Nephron (organoid): ENCODE measurements around the gene TLR7.

ENCODE experiments used
- H3K27ac Mint-ChIP-seq, 3 experiments: 2 replicates each; pipeline ENCODE4 v1.8.0; 2020; ENCODE audit warnings: mixed read lengths in 3 of 3, mild to moderate bottlenecking in 2 of 3, moderate library complexity in 1 of 3
- H3K27me3 Mint-ChIP-seq: 2 replicates; pipeline ENCODE4 v1.8.0; 2021; ENCODE audit warnings: low read depth, mild to moderate bottlenecking, moderate library complexity, mixed read lengths
- H3K36me3 Mint-ChIP-seq: 2 replicates; pipeline ENCODE4 v1.8.0; 2020; ENCODE audit warnings: low read depth, mixed read lengths
- H3K4me1 Mint-ChIP-seq: 2 replicates; pipeline ENCODE4 v1.8.0; 2020; ENCODE audit warnings: mixed read lengths
- H3K4me3 Mint-ChIP-seq, 3 experiments: 2 replicates each; pipeline ENCODE4 v1.8.0; 2020; ENCODE audit warnings: mild to moderate bottlenecking in 3 of 3, mixed read lengths in 3 of 3, moderate library complexity in 2 of 3
- H3K9me3 Mint-ChIP-seq: 2 replicates; pipeline ENCODE4 v1.8.0; 2020; ENCODE audit warnings: mixed read lengths
- TF ChIP-seq, protein P1 (sequence below), 3 experiments: fragments of 200-600 bp; sonication (generic); IDR thresholded peaks; one replicate each; pipeline ENCODE4 v1.5.0; 2021; ENCODE audit warnings: antibody characterized with exemption in 3 of 3; ENCODE audit not compliant: unreplicated experiment in 3 of 3

TLR7 gene

DNA sequence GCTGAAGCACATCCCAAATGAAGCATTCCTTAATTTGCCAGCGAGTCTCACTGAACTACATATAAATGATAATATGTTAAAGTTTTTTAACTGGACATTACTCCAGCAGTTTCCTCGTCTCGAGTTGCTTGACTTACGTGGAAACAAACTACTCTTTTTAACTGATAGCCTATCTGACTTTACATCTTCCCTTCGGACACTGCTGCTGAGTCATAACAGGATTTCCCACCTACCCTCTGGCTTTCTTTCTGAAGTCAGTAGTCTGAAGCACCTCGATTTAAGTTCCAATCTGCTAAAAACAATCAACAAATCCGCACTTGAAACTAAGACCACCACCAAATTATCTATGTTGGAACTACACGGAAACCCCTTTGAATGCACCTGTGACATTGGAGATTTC is 54.1 kb downstream of the TLR7 start:
- H3K27ac Mint-ChIP-seq = no peak overlapping the region
- H3K9me3 Mint-ChIP-seq = peaks cover 13% of the 10 kb centered on the region
- TF ChIP-seq, protein P1, sequence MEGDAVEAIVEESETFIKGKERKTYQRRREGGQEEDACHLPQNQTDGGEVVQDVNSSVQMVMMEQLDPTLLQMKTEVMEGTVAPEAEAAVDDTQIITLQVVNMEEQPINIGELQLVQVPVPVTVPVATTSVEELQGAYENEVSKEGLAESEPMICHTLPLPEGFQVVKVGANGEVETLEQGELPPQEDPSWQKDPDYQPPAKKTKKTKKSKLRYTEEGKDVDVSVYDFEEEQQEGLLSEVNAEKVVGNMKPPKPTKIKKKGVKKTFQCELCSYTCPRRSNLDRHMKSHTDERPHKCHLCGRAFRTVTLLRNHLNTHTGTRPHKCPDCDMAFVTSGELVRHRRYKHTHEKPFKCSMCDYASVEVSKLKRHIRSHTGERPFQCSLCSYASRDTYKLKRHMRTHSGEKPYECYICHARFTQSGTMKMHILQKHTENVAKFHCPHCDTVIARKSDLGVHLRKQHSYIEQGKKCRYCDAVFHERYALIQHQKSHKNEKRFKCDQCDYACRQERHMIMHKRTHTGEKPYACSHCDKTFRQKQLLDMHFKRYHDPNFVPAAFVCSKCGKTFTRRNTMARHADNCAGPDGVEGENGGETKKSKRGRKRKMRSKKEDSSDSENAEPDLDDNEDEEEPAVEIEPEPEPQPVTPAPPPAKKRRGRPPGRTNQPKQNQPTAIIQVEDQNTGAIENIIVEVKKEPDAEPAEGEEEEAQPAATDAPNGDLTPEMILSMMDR (IDR thresholded peaks at IDR 0.05; ENCODE audit: unreplicated experiment in 3 of 3) = no peak
- H3K4me3 Mint-ChIP-seq = no peak overlapping the region
- H3K27me3 Mint-ChIP-seq = no peaks in the 10 kb centered on the region
- no peaks in the 10 kb centered on the region for H3K36me3 Mint-ChIP-seq
- H3K4me1 Mint-ChIP-seq = no peaks in the 10 kb centered on the region

DNA sequence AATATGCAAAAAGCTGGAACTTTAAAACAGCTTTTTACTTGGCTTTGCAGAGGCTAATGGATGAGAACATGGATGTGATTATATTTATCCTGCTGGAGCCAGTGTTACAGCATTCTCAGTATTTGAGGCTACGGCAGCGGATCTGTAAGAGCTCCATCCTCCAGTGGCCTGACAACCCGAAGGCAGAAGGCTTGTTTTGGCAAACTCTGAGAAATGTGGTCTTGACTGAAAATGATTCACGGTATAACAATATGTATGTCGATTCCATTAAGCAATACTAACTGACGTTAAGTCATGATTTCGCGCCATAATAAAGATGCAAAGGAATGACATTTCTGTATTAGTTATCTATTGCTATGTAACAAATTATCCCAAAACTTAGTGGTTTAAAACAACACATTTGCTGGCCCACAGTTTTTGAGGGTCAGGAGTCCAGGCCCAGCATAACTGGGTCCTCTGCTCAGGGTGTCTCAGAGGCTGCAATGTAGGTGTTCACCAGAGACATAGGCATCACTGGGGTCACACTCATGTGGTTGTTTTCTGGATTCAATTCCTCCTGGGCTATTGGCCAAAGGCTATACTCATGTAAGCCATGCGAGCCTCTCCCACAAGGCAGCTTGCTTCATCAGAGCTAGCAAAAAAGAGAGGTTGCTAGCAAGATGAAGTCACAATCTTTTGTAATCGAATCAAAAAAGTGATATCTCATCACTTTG is 55.2 kb downstream of the TLR7 start:
- TF ChIP-seq, protein P1 (IDR thresholded peaks at IDR 0.05; ENCODE audit: unreplicated experiment in 3 of 3) = no peak
- Mint-ChIP-seq H3K27ac (no peak overlapping the region), H3K27me3 (no peaks in the 10 kb centered on the region), H3K4me3 (no peak overlapping the region), H3K36me3 (no peaks in the 10 kb centered on the region), H3K4me1 (no peaks in the 10 kb centered on the region), H3K9me3 (peaks cover 13% of the 10 kb centered on the region)

DNA sequence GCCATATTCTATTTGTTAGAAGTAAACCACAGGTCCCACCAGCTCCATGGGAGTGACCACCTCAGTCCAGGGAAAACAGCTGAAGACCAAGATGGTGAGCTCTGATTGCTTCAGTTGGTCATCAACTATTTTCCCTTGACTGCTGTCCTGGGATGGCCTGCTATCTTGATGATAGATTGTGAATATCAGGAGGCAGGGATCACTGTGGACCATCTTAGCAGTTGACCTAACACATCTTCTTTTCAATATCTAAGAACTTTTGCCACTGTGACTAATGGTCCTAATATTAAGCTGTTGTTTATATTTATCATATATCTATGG is 55.7 kb downstream of the TLR7 start:
- Mint-ChIP-seq H3K27me3 (no peaks in the 10 kb centered on the region), H3K27ac (no peak overlapping the region), H3K36me3 (no peaks in the 10 kb centered on the region), H3K9me3 (peaks cover 13% of the 10 kb centered on the region), H3K4me1 (no peaks in the 10 kb centered on the region), H3K4me3 (no peak overlapping the region)
- TF ChIP-seq, protein P1 (IDR thresholded peaks at IDR 0.05; ENCODE audit: unreplicated experiment in 3 of 3) = no peak

DNA sequence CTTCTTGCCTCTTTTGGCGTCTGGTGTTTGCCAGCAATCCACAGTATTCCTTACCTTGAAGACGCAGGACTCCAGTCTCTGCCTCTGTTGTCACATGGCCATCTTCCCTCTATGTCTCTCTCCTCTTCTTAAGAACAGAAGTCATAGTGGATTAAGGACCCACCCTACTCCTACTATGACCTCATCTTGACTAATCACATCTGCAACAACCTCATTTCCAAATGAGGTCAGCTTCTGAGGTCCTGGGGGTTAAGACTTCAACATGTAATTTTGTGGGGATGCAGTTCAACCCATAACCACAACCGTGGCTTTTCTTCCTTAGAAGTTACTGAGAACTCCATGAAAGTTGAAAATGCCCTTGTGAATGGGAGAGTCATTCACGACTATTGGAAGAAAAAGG is 62.8 kb downstream of the TLR7 start:
- Mint-ChIP-seq H3K27ac (no peak overlapping the region), H3K4me1 (no peaks in the 10 kb centered on the region), H3K4me3 (no peak overlapping the region), H3K27me3 (peaks cover 4% of the 10 kb centered on the region), H3K9me3 (peaks cover 34% of the 10 kb centered on the region), H3K36me3 (no peaks in the 10 kb centered on the region)
- TF ChIP-seq, protein P1 (IDR thresholded peaks at IDR 0.05; ENCODE audit: unreplicated experiment in 3 of 3) = no peak

DNA sequence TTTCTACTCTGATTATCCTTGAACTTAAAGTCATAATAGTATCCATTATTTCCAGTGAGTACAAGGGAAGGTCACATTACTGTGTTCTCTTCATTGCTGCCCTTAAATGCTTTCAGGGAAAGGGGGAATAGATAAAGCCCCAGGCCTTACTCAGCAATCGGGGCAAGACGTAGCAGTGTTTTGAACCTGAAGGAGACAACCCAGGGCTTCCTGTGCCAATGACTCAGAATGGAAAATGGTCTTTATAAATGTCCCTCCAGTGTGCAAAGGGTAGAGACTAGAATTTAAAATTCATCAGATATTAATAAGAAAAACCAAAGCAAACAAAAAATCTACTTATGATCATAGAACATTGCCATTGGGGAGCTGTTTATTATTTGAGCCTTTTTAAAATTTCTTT is 63.3 kb downstream of the TLR7 start:
- TF ChIP-seq, protein P1 (IDR thresholded peaks at IDR 0.05; ENCODE audit: unreplicated experiment in 3 of 3) = no peak
- H3K4me3 Mint-ChIP-seq = no peak overlapping the region
- no peaks in the 10 kb centered on the region for H3K4me1 Mint-ChIP-seq
- H3K27ac Mint-ChIP-seq = no peak overlapping the region
- H3K36me3 Mint-ChIP-seq = no peaks in the 10 kb centered on the region
- H3K27me3 Mint-ChIP-seq = peaks cover 4% of the 10 kb centered on the region
- H3K9me3 Mint-ChIP-seq = peaks cover 33% of the 10 kb centered on the region

DNA sequence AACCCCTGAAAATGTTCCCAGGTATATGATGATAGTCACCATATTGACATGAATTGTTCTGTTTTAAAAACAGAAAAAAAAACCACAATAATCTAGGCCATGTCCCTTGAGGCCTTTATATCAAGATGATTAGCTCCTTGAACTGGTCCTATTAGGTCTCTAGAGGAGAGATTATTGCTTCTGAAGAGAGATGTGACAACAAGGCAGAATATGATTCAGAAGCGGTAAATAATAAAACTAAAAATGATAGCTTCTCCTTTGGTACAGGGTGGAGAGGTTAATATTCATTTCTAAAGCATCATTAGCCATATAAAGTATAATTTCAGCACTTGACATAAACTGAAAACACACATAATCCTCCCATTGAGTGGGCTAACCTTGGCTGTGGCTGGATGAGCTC is 65.4 kb downstream of the TLR7 start:
- H3K4me1 Mint-ChIP-seq = no peaks in the 10 kb centered on the region
- no peak overlapping the region for H3K27ac Mint-ChIP-seq
- H3K27me3 Mint-ChIP-seq = peaks cover 4% of the 10 kb centered on the region
- TF ChIP-seq, protein P1 (IDR thresholded peaks at IDR 0.05; ENCODE audit: unreplicated experiment in 3 of 3) = no peak
- H3K36me3 Mint-ChIP-seq = no peaks in the 10 kb centered on the region
- H3K4me3 Mint-ChIP-seq = no peak overlapping the region
- H3K9me3 Mint-ChIP-seq = peaks cover 34% of the 10 kb centered on the region
